H1 (cell line): ENCODE results near the gene OR10H5. TPM values are rescaled to one million over a fixed set of nuclear protein-coding genes. Genes with fewer than 3 reads are reported as not detected.

Experiments used
- CTCF ChIA-PET: fragments of 300-600 bp; sonication (Branson Sonifier 250); formaldehyde crosslinking; loops from one replicate; lab custom pipeline; 2021; ENCODE audit not compliant: partially characterized antibody; lab: Charles Lee
- POLR2A ChIA-PET: fragments of 300-600 bp; sonication (Branson Sonifier 250); formaldehyde crosslinking; loops from one replicate; lab custom pipeline; 2021; ENCODE audit warnings: inconsistent platforms; ENCODE audit not compliant: partially characterized antibody; lab: Charles Lee
- DNase-seq, 2 experiments: peaks; one replicate each; pipeline versions ENCODE4 v3.0.0 to v3.0.0-alpha.2; 2010 to 2022; ENCODE audit warnings: low spot score in 2 of 2, low read depth in 1 of 2, mixed read lengths in 1 of 2
- FAIRE-seq: peaks from 2 replicates; lab custom pipeline; 2011; peaks lifted over from hg19 to GRCh38; lab: Jason Lieb, UNC
- H2AFZ ChIP-seq: 2 replicates; pipeline ENCODE4 v1.8.1; 2012; ENCODE audit warnings: low read length, inconsistent platforms
- H2AK5ac ChIP-seq: 2 replicates; pipeline ENCODE4 v1.6.1; 2013; ENCODE audit warnings: low read depth, low read length
- H2BK120ac ChIP-seq: replicated peaks from 2 replicates; pipeline ENCODE3; 2013; ENCODE audit warnings: low read depth, low read length, inconsistent platforms
- H2BK12ac ChIP-seq: 2 replicates; pipeline ENCODE4 v1.6.1; 2013; ENCODE audit warnings: low read depth, low read length
- H2BK15ac ChIP-seq: 2 replicates; pipeline ENCODE4 v1.6.1; 2013; ENCODE audit warnings: low read length
- H2BK20ac ChIP-seq: 2 replicates; pipeline ENCODE4 v1.6.1; 2013; ENCODE audit warnings: low read length
- H2BK5ac ChIP-seq: 2 replicates; pipeline ENCODE4 v1.6.1; 2013; ENCODE audit warnings: low read depth, low read length
- H3K14ac ChIP-seq: 2 replicates; pipeline ENCODE4 v1.6.1; 2013; ENCODE audit warnings: inconsistent platforms; ENCODE audit not compliant: insufficient read length
- H3K18ac ChIP-seq: 2 replicates; pipeline ENCODE4 v1.6.1; 2013; ENCODE audit warnings: low read length; ENCODE audit errors: extremely low read depth
- H3K23ac ChIP-seq: 2 replicates; pipeline ENCODE4 v1.6.1; 2013; ENCODE audit warnings: inconsistent platforms; ENCODE audit not compliant: insufficient read length
- H3K23me2 ChIP-seq: 2 replicates; pipeline ENCODE4 v1.6.1; 2013; ENCODE audit warnings: low read depth, low read length
- H3K27ac ChIP-seq: 2 replicates; pipeline ENCODE4 v1.6.1; 2011; ENCODE audit warnings: low read depth, low read length, inconsistent platforms
- H3K27me3 ChIP-seq, 4 experiments: replicated peaks in 1 of 4; 1 replicate in 1 of 4; 2 replicates in 3 of 4; pipeline versions ENCODE4 v1.6.1 to v1.8.1; 2011 to 2013; ENCODE audit warnings: low read length in 3 of 4, mild to moderate bottlenecking in 3 of 4, inconsistent platforms in 2 of 4, mixed read lengths in 2 of 4, moderate library complexity in 1 of 4; ENCODE audit not compliant: control insufficient read depth in 3 of 4, insufficient read depth in 3 of 4; ENCODE audit errors: extremely low read depth in 1 of 4
- H3K36me3 ChIP-seq, 4 experiments: 2 replicates each; pipeline versions ENCODE4 v1.6.1 to v1.8.1; 2011 to 2013; ENCODE audit warnings: mild to moderate bottlenecking in 4 of 4, low read length in 3 of 4, moderate library complexity in 2 of 4, control low read depth in 1 of 4, inconsistent platforms in 1 of 4; ENCODE audit not compliant: insufficient read depth in 4 of 4, control insufficient read depth in 2 of 4
- H3K4ac ChIP-seq: replicated peaks from 2 replicates; pipeline ENCODE3; 2013; ENCODE audit warnings: low read length, low read depth, mixed read lengths, inconsistent platforms; ENCODE audit not compliant: insufficient read length
- H3K4me1 ChIP-seq, 4 experiments: replicated peaks in 1 of 4; 1 replicate in 1 of 4; 2 replicates in 3 of 4; pipeline versions ENCODE4 v1.6.1 to v1.8.1; 2011 to 2013; ENCODE audit warnings: low read length in 3 of 4, inconsistent platforms in 2 of 4, mixed read lengths in 1 of 4; ENCODE audit not compliant: insufficient read depth in 4 of 4, control insufficient read depth in 3 of 4
- H3K4me2 ChIP-seq, 2 experiments: 2 replicates each; pipeline versions ENCODE4 v1.6.1 to v1.8.1; 2011 to 2013; ENCODE audit warnings: low read depth in 2 of 2, low read length in 2 of 2, control low read depth in 1 of 2, inconsistent platforms in 1 of 2, mild to moderate bottlenecking in 1 of 2; ENCODE audit not compliant: insufficient read depth in 1 of 2
- H3K4me3 ChIP-seq, 4 experiments: fragments of 200-600, 300-600 bp in 1 of 4; sonication (generic), shearing (Covaris generic), sonication (Bioruptor Twin) in 1 of 4; 2 replicates each; pipeline versions ENCODE4 v1.5.1 to v1.8.1; 2011 to 2016; ENCODE audit warnings: low read length in 4 of 4, low read depth in 3 of 4, control low read depth in 2 of 4, inconsistent platforms in 2 of 4, mild to moderate bottlenecking in 2 of 4, mixed read lengths in 1 of 4, moderate library complexity in 1 of 4; ENCODE audit not compliant: insufficient read depth in 2 of 4; ENCODE audit errors: extremely low read depth in 1 of 4
- H3K56ac ChIP-seq: replicated peaks from 2 replicates; pipeline ENCODE3; 2013; ENCODE audit warnings: low read depth, mild to moderate bottlenecking, mixed read lengths, low read length, inconsistent platforms; ENCODE audit not compliant: insufficient read length
- H3K79me1 ChIP-seq: 2 replicates; pipeline ENCODE4 v1.6.1; 2013; ENCODE audit warnings: low read depth, low read length, control low read depth
- H3K79me2 ChIP-seq, 2 experiments: 2 replicates each; pipeline versions ENCODE4 v1.6.1 to v1.8.1; 2012 to 2013; ENCODE audit warnings: low read length in 2 of 2, mild to moderate bottlenecking in 2 of 2, inconsistent platforms in 1 of 2; ENCODE audit not compliant: insufficient read depth in 2 of 2, control insufficient read depth in 1 of 2
- H3K9ac ChIP-seq, 4 experiments: replicated peaks in 1 of 4; 1 replicate in 1 of 4; 2 replicates in 3 of 4; pipeline versions ENCODE4 v1.6.1 to v1.8.1; 2011 to 2013; ENCODE audit warnings: low read depth in 3 of 4, low read length in 3 of 4, control low read depth in 2 of 4, mild to moderate bottlenecking in 2 of 4, moderate library complexity in 2 of 4, inconsistent platforms in 1 of 4; ENCODE audit errors: extremely low read depth in 1 of 4
- H3K9me3 ChIP-seq, 2 experiments: 2 replicates each; pipeline versions ENCODE4 v1.6.1 to v1.8.1; 2012 to 2013; ENCODE audit warnings: mild to moderate bottlenecking in 2 of 2, moderate library complexity in 2 of 2, control low read depth in 1 of 2, inconsistent platforms in 1 of 2, low read depth in 1 of 2, low read length in 1 of 2, mixed read lengths in 1 of 2; ENCODE audit not compliant: insufficient read depth in 2 of 2
- H4K20me1 ChIP-seq, 2 experiments: replicated peaks in 1 of 2; 2 replicates each; pipeline versions ENCODE3 to v1.8.1; 2011 to 2013; ENCODE audit warnings: inconsistent platforms in 2 of 2, low read length in 2 of 2, mild to moderate bottlenecking in 1 of 2; ENCODE audit not compliant: insufficient read depth in 2 of 2, control insufficient read depth in 1 of 2
- H4K5ac ChIP-seq: 2 replicates; pipeline ENCODE4 v1.6.1; 2013; ENCODE audit warnings: low read length, low read depth, mixed read lengths, inconsistent platforms; ENCODE audit not compliant: insufficient read length
- H4K8ac ChIP-seq: 2 replicates; pipeline ENCODE4 v1.8.0; 2013; ENCODE audit warnings: mild to moderate bottlenecking, moderate library complexity, low read length, inconsistent platforms; ENCODE audit not compliant: insufficient read depth; ENCODE audit errors: extremely low read depth
- H4K91ac ChIP-seq: replicated peaks from 2 replicates; pipeline ENCODE3; 2013; ENCODE audit warnings: low read length, mixed read lengths, inconsistent platforms; ENCODE audit not compliant: insufficient read length
- SAP30 ChIP-seq: fragments of 300-600 bp; sonication (generic); IDR thresholded peaks from 2 replicates; pipeline ENCODE4 v1.7.1; 2012; ENCODE audit warnings: low read length, moderate library complexity, mild to moderate bottlenecking, inconsistent platforms; ENCODE audit not compliant: insufficient read depth, insufficient replicate concordance
- WGBS, 2 experiments: shearing (Covaris generic) in 1 of 2; methylation state at CpG; one replicate each; pipeline versions ENCODE4 v1.1.6 to v1.1.7; 2013 to 2015; ENCODE audit warnings: low lambda C conversion rate in 2 of 2, mixed read lengths in 2 of 2, inconsistent platforms in 1 of 2, low coverage in 1 of 2, missing lambda C conversion rate in 1 of 2; ENCODE audit not compliant: insufficient replicate concordance in 2 of 2, insufficient coverage in 1 of 2, insufficient read length in 1 of 2; ENCODE audit errors: extremely low coverage in 1 of 2, missing lambda C conversion rate in 1 of 2; 5-methylcytosine and 5-hydroxymethylcytosine counted together
- polyA plus RNA-seq, 7 experiments: library from polyadenylated mRNA; depleted of rRNA in 3 of 7; stranded (reverse) in 5 of 7; unstranded in 2 of 7; fragments of >200 nt in 5 of 7; fragments of 200-250 nt in 2 of 7; gene quantifications; 1 replicate in 5 of 7; 2 replicates in 1 of 7; 4 replicates in 1 of 7; pipeline versions ENCODE4 v1.2.1 to v1.2.3, GENCODE V29; 2011 to 2013; ENCODE audit warnings: missing spikeins in 2 of 7, mixed read lengths in 2 of 7
- total RNA-seq: library from RNA; stranded (reverse); fragmentation: NEBNext Ultra II Directional; extraction: Animal tissue kit (Norgen Biotek cat#: 25700); gene quantifications from 2 replicates; pipeline ENCODE4 v1.2.1, GENCODE V29; 2021

Gene OR10H5
- total and polyA plus RNA-seq, 2 of the 8 experiments (the other 6 are each of a cell fraction or from before 2014, with no cell fraction given): not detected

DNA sequence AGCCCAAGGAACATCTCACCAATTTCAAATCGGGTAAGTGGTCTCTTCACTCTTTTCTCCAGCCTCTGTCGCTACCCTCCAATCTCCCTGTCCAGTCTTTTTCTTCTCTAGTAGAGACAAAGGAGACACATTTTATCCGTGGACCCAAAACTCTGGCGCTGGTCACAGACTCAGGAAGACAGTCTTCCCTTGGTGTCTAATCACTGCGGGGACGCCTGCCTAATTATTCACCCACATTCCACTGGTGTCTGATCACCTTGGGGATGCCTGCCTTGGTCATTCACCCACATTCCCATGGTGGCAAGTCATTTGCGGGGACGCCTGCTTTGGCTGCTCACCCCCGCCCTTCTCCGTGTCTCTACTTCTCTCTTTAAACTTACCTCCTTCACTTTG, 41.8 kb downstream of the OR10H5 start:
- no peaks in the 10 kb centered on the region for H3K79me2 ChIP-seq
- no peak for TF ChIP-seq SAP30

More for the DNA sequence above, 41.8 kb downstream of the OR10H5 start:
- FAIRE-seq (no peak), DNase-seq (no peak)
- Histone ChIP-seq H3K14ac (no peak overlapping the region), H2BK120ac (no peak overlapping the region), H3K23ac (no peak overlapping the region), H2BK20ac (no peak overlapping the region), H3K9ac (no peak overlapping the region), H3K4me3 (no peak overlapping the region), H3K23me2 (no peaks in the 10 kb centered on the region), H4K8ac (no peak overlapping the region), H4K20me1 (no peaks in the 10 kb centered on the region), H3K79me1 (no peaks in the 10 kb centered on the region), H3K4me1 (no peaks in the 10 kb centered on the region), H3K56ac (no peak overlapping the region), H3K27me3 (no peaks in the 10 kb centered on the region), H4K5ac (no peak overlapping the region), H2AFZ (no peak overlapping the region), H3K9me3 (peaks cover 63 to 90% of the 10 kb centered on the region in 2 experiments), H3K4me2 (no peak overlapping the region), H2BK5ac (no peak overlapping the region), H2BK15ac (no peak overlapping the region), H2BK12ac (no peak overlapping the region), H3K4ac (no peak overlapping the region), H2AK5ac (no peak overlapping the region), H3K36me3 (no peaks in the 10 kb centered on the region), H4K91ac (no peak overlapping the region), H3K18ac (no peak overlapping the region), H3K27ac (no peak overlapping the region)
- 83% methylated on average over 10 of the region's 10 CpGs; no CpG with 5 or more reads in 1 of the 2 experiments for WGBS, 2 experiments
- CTCF ChIA-PET: no interaction called here
- POLR2A ChIA-PET: no interaction called here
